GM21529 (cell line): Measurements from ENCODE around the gene RIMOC1.
"Not testable (repeated sequence)": the region's sequence is repeated elsewhere in the genome, so short reads cannot be mapped to it uniquely, and the experiment has no call there.

Source experiments
- ATAC-seq: cut with Tn5 transposase; IDR thresholded peaks from one replicate; pipeline ENCODE4 v1.9.1; 2021; ENCODE audit not compliant: unreplicated experiment

RIMOC1 gene

DNA sequence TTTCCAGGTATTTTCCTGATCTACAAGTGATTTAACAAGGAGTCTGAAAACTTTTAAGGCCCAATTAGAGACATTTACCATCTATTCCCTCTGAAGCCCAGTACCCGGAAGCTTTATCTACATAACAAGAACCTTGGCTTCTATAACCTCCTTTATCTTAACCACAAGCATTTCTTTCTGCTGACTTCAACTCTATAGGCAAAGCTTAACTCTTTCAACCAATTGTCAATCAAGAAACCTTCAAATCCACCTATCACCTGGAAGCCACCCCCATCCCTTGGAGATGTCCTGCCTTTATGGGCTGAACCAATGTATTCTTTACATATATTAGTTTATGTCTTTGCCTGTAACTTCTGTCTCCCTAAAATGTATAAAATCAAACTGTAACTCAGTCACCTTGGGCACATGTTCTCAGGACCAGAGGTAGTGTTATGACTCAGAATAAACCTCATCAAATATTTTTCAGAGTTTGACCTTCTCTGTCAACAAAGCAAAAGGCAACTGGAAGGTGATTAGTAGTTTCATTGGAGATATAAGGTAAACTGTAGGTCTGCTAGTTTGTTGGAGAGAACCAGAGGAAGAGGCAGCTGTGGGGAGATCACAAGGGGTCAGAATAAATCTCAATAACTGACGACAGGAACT lies 13.0 kb upstream of the RIMOC1 start:
- peak; percentile 39 for ATAC-seq

DNA sequence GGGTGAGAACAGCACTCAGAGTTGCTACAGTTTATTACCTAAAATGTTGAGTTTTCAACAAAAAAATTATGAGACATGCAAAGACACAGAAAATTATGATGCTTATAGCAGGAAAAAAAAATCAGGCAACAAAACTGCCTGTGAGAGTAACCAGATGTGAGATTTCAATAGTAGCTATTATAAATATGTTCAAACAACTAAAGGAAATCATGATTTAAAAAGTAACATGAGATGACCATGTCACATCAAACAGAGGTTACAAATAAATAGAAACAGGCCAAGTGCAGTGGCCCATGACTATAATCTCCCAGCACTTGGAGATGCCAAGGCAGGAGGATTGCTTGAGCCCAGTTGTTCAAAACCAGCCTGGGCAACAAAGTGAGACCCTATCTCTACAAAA lies 12.1 kb upstream of the RIMOC1 start:
- no peak for ATAC-seq

DNA sequence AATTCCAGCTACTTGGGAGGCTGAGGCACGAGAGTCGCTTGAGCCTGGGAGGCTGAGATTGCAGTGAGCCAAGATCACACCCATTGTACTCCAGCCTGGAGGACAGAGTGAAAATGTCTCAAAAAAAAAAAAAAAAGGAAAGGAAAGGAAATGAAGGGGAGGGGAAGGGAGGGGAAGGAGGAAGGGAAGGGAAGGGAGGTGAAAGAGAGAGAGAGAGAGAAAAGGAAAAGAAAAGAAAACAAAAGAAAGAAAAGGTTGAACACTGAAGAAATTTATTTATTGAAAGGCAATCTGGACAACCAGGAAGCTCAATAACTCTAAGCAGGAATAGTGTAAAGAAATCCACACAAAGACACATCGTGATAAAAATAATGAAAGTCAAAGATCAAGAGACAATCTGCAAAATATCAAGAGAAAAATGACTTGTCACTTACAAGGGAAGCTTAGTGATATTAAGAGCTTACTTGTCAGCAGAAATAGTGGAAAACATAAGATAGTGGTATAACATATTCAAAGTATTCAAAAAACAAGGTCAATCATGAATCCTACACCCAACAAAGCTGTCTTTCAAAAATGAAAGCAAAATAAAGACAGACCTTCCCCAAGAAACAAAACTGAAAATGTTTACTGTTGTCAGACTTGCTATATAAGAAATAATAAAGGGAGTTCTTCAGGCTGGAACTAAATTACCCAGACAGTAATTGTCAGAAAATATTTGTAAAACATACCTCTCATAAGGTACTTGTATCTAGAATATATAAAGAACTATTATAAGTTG lies 10.9 kb upstream of the RIMOC1 start:
- peak; percentile 77 for ATAC-seq

DNA sequence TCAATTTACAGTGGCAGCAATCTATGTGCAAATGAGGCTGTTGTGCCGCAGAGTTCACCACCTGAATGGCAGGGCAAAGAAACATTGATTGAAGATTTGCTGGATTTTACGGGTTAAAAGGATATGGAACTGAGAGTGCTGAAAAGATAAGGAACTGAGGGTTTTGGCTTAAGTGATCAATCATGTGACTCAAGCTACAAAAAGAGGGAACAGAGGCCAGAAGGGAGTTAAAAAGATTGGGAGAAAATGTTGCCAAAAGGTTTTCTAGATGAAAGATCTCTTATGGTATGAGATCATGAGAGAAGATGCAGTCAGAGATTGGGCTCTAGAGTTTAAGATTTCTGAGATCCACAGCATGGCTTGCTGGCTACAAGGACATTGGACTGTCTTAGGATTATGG lies 7.9 kb upstream of the RIMOC1 start:
- ATAC-seq, result no peak

DNA sequence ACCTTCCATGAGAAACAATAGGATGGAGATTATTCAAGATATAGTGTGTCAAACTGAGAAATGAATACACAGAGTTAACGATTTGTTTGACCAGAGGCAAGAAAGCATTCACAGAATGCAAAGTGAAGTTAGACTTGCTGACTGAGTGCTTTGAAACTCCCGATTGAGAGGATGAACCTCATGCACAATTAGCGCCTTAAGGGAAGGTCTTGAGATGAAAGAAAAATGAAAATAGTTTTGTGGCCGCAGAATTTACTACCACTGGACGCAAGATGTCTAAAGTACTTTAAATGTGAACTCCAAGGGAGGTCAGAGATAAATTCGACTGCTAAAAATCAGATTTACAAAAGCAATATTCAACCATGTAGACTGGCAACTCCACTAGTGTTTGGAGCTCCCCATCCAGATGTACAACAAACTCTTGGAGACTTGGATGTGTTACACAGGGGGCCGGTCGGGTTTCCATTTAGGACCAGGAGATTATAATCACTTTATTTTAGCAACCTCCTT lies 707 bp upstream of the RIMOC1 start:
- no peak for ATAC-seq

DNA sequence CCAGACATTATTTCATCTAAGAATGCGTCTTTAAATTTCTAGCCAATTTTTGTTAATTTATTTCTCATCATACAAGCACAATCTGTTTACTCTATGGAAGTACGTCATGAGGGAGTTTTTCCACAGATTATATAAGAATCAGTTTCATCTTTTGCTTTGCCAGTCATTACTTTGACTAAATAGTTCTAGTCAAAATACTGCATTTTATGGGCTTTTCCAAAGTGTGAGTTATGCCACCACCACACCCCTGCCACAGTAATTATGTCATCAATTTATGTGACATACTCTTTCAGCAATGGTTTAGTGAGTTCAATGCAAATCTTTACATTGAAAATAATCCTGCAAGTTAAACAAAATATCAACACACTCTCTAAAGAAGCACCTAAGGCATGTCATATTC lies 2.0 kb downstream of the RIMOC1 start:
- ATAC-seq, result no peak

DNA sequence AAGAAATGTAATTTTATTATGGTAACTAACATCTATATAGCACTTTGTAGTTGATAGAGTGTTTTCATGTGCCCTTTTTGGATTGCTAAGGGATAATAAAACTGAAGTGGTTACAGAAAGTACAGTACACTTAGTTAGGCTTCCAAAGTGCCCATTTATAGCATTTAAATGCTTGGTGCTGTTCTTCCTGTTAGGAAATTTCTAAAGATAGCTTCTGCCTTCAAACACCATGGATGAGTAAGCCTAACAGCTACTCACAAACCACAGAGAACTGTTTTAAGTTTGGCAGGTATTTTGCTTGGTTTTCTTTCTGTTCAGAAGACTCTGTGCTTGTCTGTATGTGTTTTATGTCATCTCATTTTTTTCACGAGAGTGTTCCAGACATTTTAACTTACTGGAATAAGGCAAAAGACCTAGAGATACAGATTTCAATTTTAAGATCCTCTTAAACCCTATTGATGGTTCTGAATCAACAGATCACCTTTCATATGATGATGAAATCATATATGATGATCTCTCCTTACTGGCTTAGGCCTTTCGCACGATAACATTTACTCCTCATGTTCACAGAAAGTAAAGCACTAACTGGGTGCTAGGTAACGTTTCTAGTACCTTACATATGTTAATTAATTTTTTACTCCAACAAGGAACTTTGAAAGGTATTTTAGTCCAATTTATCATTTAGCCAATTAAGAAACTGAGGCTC lies 4.4 kb downstream of the RIMOC1 start:
- ATAC-seq, result no peak

DNA sequence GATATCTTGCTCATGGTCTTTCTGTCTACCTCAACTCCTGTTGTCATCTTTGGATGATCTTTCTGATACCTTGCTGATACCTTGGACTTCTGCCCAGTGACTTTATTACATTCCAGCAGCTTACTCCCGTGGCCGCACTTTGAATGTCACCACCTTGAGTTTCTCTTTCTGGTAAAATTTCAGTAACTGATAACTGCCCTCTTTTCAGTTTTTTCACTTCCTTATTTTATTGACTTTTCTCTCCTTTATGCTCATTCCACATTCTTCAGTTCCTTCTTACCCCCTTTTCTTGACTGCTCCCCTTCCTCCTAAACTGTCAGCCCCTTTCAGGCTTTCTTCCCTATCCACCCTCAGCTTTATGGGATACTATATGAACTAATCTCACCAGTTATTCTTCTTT lies 14.0 kb downstream of the RIMOC1 start:
- peak; percentile 59 for ATAC-seq

DNA sequence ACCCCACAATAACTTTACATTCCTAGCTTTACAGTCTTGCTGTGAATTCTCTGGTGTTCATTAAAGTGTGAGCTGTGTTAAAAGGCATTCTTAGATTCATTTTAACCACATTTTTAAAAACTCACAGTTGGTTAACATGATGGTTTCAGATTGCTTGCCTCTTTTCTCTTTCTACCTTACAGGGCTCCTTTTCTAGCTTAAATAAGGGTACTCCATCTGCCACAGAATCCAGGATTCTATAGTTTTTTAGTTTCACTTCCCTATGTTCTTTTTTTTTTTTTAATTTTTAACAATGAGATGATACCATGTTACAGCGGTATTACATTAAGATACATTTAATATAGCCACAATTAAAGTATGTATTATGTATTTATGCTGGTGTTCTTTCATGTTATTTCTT lies 17.0 kb downstream of the RIMOC1 start:
- ATAC-seq, result no peak

DNA sequence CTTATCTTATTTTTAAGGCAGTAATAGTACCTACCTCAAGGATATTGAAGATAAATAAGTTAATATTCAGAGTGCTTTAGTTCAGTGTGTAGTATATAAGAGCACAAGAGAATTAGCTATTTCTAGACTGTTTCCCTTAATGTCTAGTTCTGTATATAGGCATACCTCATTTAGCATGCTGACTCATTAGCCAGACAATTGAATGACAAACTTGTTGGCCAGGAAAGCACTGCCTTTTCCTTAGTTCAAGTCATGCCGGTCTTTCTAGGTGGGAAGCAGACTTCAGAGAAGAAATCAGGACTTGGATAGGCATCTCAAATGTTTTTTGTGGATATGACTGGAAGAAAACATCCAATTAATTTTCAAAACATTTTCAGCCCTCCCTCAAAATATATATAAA lies 17.7 kb downstream of the RIMOC1 start:
- ATAC-seq, result no peak

DNA sequence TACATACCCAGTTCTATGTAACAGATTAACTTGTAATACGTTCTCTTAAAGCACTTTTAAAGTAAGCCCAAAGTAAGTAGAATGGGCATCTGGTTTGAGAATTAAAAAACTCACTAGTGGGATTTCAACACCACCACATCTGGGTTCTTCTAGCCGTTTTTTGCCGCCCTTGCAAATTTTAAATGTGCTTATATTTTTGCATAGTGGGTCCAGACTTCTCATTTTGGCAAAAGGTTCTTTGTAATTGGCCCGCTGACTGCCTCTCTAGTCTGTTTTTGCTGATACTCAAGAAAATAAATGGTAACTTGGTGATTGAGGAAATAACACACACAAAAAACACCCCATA lies 20.4 kb downstream of the RIMOC1 start:
- no peak for ATAC-seq

DNA sequence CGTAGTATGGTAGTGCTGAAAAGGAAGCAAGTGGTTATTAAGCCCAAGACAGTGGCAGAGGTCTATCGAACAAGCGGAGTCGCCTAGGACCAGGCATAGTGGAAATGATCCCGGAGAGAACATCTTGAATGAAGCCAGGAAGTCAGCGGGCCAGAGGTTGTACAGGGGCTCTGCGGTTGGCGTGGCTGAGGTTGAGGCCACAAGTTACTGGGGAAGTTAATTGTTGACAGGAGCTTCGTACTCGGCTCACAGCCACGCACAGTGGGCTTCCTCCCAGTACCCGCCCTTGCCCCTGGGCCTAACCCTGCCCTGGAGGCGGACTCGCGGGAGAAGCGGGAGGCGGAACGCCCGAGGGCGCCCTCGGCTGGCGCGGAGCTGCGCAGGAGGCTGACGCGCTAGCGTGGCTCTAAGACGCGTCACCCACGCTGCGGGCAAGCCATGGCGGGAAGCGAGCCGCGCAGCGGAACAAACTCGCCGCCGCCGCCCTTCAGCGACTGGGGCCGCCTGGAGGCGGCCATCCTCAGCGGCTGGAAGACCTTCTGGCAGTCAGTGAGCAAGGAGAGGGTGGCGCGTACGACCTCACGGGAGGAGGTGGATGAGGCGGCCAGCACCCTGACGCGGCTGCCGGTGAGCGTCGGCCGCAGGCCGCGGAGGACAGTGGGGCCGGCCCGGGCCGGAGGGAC lies 20.9 kb downstream of the RIMOC1 start, which contains the start of gene FBXO4:
TSS of gene FBXO4 (plus strand) at position 410 of the 683 bp plus-strand sequence. CDS start at position 439, 29 bp downstream.
- peak; percentile 94 for ATAC-seq

DNA sequence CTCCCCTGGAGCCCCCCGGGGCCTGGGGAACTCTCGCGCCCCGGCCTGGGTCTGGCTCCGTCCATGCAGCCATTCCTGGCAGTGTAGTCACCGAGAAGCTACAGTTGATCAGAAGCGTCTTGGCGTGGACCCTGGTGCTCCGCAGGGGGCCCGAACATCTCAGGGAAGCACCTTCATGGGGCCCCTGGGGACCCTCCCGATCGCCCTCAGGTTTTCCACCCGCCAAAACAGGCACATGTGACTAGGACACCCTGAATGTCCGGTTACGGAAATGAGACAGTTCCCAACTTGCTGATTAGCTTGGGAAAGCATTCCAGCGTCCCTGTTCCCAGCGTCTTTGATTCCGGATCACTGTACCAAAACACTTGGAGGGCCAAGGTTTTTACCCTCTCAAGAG lies 21.4 kb downstream of the RIMOC1 start:
- ATAC-seq, result peak; percentile 34

DNA sequence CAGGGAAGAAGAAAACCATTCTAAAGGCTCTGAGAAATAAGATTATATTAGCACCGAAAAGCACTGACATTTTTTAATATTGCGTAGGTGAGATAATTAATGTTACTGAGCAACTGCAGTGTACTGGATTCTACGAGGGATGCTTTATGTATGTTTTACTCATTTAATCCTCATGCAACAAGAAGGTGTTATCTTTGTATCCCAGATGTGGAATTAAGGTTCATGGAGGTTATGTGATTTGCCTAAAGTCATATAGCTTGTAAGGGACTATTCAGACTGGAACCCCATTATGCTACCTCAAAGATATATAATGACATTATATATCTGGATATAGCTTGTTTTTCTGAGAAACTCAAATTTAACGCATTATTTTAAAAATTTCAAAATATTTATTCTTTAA lies 23.5 kb downstream of the RIMOC1 start:
- ATAC-seq, result no peak

DNA sequence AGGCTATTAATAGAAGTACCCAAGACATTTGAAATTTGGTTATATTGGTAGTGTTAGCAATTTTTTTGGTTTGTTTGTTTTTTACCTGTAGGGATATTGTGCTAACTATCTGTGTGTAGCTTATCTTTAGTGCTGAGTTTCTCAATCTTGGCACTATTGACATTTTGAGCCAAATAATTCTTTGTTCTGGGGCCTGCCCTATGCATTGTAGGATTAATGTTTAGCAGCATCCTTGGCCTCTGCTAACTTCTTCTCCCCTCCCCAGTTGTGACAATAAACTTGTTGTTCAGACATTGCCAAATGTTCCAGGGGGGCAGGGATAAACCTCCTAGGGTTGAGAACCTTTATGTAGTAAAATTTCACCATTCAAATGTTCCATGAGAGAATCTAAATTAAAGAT lies 24.9 kb downstream of the RIMOC1 start:
- no peak for ATAC-seq

DNA sequence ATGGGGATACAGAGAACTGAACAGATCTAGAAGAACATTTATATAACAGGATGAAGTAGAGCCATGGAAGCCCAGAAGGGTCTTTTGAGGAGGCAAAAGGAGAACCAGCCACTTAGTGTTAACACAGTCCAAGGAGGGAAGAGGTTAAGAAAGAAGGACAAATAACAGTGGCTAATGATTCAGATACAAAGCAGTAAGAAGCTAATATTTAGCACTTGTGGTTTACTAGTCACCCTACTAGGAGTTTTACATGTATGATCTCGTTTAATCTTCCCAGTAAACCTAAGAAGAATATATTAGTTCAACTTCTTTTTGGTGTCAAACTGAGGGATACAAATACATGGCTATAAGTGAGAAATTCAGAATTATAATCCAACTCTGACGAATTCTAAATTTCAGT lies 28.6 kb downstream of the RIMOC1 start:
- no peak for ATAC-seq

DNA sequence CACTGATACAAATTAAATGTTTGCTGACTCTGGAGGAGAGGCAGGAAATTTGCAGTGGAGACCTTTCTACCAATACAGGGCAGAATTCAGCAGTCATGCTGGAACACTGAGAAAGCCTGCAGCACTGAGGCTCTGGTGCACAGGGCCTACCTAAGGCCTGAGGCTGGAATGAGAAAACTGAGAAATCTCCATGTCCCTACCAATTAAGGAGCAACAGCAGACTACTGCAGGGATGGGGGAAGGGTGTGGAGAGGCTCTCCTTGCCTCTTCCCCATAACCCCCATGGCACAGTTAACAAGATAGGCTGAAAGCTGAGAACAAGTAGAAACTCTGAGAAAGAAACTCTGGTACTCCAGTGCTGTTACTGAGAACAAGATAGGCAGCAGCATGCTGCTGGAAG lies 31.4 kb downstream of the RIMOC1 start:
- ATAC-seq, result no peak

DNA sequence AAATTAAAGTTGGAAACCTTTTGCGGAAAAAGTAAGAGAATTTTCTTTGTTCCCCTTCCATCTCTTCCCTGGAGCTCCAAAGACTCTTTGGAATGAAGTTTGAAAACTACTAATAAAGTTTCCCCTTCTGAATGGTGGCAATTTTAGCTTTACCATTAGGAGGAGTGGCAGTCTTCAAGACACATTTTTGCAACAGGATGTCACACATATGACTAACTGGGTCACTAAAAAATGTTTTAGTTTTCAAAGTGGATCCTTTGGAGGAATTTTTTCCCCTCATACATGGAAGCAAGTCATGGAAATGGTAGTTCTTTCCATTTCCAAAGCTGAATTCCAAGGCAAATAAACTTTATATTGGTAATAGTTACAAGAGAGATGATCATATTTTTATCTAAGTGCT lies 36.5 kb downstream of the RIMOC1 start:
- ATAC-seq, result no peak

DNA sequence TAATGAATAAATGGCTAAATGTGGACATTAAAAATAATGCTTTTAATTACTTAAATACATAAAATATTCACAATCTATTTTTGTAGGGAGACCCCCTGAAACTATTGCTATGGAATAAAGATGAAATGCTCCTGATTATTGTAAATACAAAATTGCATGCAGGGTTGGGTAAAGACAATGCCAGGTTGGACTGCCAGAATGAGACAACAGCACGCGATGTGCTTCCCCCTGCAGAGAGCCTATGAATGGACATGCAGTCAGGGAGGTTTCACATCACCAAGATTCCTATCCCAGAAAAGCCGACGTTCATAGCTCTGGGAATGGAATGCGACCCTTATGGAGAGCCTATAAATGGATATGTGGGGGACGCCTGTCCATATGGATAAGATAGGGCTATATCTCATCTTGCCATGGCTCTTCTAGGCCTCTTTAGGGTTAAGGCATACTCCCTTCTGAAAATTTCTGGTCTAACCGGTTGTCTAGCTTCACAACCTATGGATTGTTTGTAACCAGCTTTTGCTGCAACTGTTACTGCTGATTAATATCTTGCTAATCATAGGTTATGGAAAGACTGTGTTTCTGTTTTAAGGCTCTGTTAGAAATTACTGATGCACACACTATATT lies 41.3 kb downstream of the RIMOC1 start:
- ATAC-seq, result not testable (repeated sequence)

DNA sequence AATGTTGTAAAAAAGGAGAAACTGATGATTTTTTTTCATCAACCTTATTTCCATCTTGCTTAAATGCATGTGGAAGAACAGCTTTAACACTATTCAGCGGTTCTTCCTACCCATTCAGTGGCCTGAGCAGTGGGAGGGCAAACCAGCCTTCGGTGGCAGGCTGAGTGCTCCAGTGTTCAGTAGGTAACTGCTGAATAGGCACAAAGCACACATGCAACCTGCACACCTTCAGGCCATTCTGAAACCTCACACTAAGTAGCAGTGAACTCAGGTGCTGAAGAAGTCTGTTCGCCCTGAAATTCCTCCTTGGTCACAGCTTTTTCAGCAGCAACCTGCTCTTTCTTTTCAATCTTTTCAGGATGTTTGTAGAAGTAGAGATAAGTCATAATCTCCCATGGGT lies 47.1 kb downstream of the RIMOC1 start:
- ATAC-seq, result no peak
